OCI-LY1 (cell line): ENCODE data around the gene INPPL1.
"Not testable (repeated sequence)": the region's sequence is repeated elsewhere in the genome, so short reads cannot be mapped to it uniquely, and the experiment has no call there.

Source experiments
- H2AFZ ChIP-seq: fragments of 200-600 bp; sonication (generic), shearing (Covaris generic); 2 replicates; pipeline ENCODE4 v1.6.0; 2014; ENCODE audit warnings: antibody characterized with exemption, mild to moderate bottlenecking, low read length
- H3F3A ChIP-seq: fragments of 200-600 bp; sonication (generic), shearing (Covaris generic); 2 replicates; pipeline ENCODE4 v1.6.0; 2014; ENCODE audit warnings: mild to moderate bottlenecking, antibody characterized with exemption, low read length, moderate library complexity; ENCODE audit not compliant: insufficient read depth
- H3K27ac ChIP-seq: fragments of 200-600 bp; sonication (generic); 2 replicates; pipeline ENCODE4 v1.5.1; 2014; ENCODE audit warnings: low read length, mixed run types, mild to moderate bottlenecking, low read depth; ENCODE audit not compliant: poor library complexity, severe bottlenecking
- H3K27me3 ChIP-seq: fragments of 200-600 bp; sonication (generic); 2 replicates; pipeline ENCODE4 v1.6.0; 2014; ENCODE audit warnings: antibody characterized with exemption, mild to moderate bottlenecking, low read length, moderate library complexity; ENCODE audit not compliant: insufficient read depth
- H3K36me3 ChIP-seq: fragments of 200-600 bp; sonication (generic); 2 replicates; pipeline ENCODE4 v1.6.1; 2014; ENCODE audit warnings: mild to moderate bottlenecking, antibody characterized with exemption, low read length, moderate library complexity, mixed read lengths; ENCODE audit not compliant: insufficient read depth
- H3K4me1 ChIP-seq: fragments of 200-600 bp; sonication (generic); 2 replicates; pipeline ENCODE4 v1.5.1; 2014; ENCODE audit warnings: mild to moderate bottlenecking, low read length, moderate library complexity; ENCODE audit not compliant: insufficient read depth, severe bottlenecking
- H3K4me2 ChIP-seq: fragments of 200-600 bp; sonication (generic), shearing (Covaris generic); 2 replicates; pipeline ENCODE4 v1.6.1; 2014; ENCODE audit warnings: low read length
- H3K4me3 ChIP-seq: fragments of 200-600 bp; sonication (generic); 2 replicates; pipeline ENCODE4 v1.5.1; 2014; ENCODE audit warnings: low read length, low read depth, mild to moderate bottlenecking, mixed read lengths; ENCODE audit not compliant: poor library complexity, severe bottlenecking
- H3K79me2 ChIP-seq: fragments of 200-600 bp; shearing (Covaris generic); 2 replicates; pipeline ENCODE4 v1.6.1; 2016; ENCODE audit warnings: mixed run types, low read length, mixed read lengths; ENCODE audit not compliant: insufficient read depth
- H3K9ac ChIP-seq: fragments of 200-600 bp; sonication (generic), shearing (Covaris generic); 2 replicates; pipeline ENCODE4 v1.6.1; 2014; ENCODE audit warnings: mild to moderate bottlenecking, low read length, mixed read lengths
- H3K9me2 ChIP-seq: fragments of 200-600 bp; sonication (generic), shearing (Covaris generic); 2 replicates; pipeline ENCODE4 v1.6.1; 2014; ENCODE audit warnings: low read depth, mild to moderate bottlenecking, low read length, mixed read lengths
- H3K9me3 ChIP-seq: fragments of 200-600 bp; shearing (Covaris generic); 2 replicates; pipeline ENCODE4 v1.6.1; 2014; ENCODE audit warnings: low read length, mixed read lengths
- H4K20me1 ChIP-seq: fragments of 200-600 bp; sonication (generic), shearing (Covaris generic); 2 replicates; pipeline ENCODE4 v1.6.0; 2016; ENCODE audit warnings: mild to moderate bottlenecking, low read length; ENCODE audit not compliant: insufficient read depth
- EZH2 ChIP-seq: fragments of 200-600 bp; sonication (generic), shearing (Covaris generic); IDR thresholded peaks from 2 replicates; pipeline ENCODE4 v1.8.0; 2017; ENCODE audit warnings: borderline replicate concordance, mixed run types, mild to moderate bottlenecking, antibody characterized with exemption, low read length, moderate library complexity, mixed read lengths
- TF ChIP-seq, protein P1 (sequence below): fragments of 200-600 bp; sonication (generic), shearing (Covaris generic); IDR thresholded peaks from 2 replicates; pipeline ENCODE4 v1.5.1; 2017; ENCODE audit warnings: mild to moderate bottlenecking, antibody characterized with exemption, low read length, moderate library complexity, mixed read lengths

INPPL1 gene

DNA sequence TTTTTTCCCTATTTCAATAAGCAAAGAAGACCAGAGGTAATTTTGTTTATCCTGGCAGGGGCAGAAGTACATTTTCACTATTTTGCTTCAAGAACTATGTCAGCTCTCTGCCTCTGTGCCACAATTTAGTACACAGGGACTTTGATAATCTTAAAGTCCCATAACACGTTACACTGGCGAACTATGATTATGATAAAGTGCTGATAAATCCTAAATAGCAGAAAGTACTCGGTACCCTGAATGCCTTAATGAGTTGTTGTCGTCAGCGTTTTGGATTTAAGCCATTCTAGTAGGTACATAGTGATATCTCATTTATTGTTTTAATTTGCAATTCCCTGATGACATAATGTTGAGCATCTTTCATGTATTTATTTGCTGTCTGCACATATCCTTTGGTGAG, 36.0 kb downstream of the INPPL1 start:
- no peaks in the 10 kb centered on the region for H3K36me3 ChIP-seq
- H3K9me3 ChIP-seq = no peaks in the 10 kb centered on the region
- no peaks in the 10 kb centered on the region for H4K20me1 ChIP-seq
- no peaks in the 10 kb centered on the region for H3F3A ChIP-seq
- H3K27ac ChIP-seq = no peak overlapping the region
- no peaks in the 10 kb centered on the region for H3K4me1 ChIP-seq
- no peak overlapping the region for H2AFZ ChIP-seq
- H3K79me2 ChIP-seq = no peaks in the 10 kb centered on the region
- TF ChIP-seq, protein P1, sequence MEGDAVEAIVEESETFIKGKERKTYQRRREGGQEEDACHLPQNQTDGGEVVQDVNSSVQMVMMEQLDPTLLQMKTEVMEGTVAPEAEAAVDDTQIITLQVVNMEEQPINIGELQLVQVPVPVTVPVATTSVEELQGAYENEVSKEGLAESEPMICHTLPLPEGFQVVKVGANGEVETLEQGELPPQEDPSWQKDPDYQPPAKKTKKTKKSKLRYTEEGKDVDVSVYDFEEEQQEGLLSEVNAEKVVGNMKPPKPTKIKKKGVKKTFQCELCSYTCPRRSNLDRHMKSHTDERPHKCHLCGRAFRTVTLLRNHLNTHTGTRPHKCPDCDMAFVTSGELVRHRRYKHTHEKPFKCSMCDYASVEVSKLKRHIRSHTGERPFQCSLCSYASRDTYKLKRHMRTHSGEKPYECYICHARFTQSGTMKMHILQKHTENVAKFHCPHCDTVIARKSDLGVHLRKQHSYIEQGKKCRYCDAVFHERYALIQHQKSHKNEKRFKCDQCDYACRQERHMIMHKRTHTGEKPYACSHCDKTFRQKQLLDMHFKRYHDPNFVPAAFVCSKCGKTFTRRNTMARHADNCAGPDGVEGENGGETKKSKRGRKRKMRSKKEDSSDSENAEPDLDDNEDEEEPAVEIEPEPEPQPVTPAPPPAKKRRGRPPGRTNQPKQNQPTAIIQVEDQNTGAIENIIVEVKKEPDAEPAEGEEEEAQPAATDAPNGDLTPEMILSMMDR = no peak
- TF ChIP-seq EZH2 = no peak
- H3K4me2 ChIP-seq = no peak overlapping the region
- no peak overlapping the region for H3K9ac ChIP-seq
- no peaks in the 10 kb centered on the region for H3K27me3 ChIP-seq
- no peaks in the 10 kb centered on the region for H3K9me2 ChIP-seq
- no peak overlapping the region for H3K4me3 ChIP-seq

DNA sequence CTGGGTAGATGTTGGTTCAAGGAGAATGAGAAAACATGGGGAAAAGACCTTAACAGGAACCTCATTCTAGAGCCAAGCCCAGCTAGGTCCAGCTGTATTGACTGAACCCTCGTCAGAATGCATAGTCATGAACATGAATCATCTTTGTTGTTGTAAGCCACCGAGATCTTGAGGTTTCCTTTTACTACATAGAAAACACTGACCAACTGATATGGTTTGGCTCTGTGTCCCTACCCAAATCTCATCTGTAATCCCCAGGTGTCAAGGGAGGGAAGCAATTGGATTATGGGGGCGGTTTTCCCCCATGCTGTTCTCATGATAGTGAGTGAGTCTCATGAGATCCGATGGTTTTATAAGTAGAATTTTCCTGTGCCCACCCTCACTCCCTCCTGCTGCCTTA, 38.8 kb downstream of the INPPL1 start:
- Histone ChIP-seq H3F3A (no peaks in the 10 kb centered on the region), H3K4me3 (no peak overlapping the region), H3K4me2 (no peak overlapping the region), H3K27ac (no peak overlapping the region), H4K20me1 (no peaks in the 10 kb centered on the region), H3K9me2 (no peaks in the 10 kb centered on the region), H3K79me2 (no peaks in the 10 kb centered on the region), H3K9ac (no peak overlapping the region), H3K9me3 (no peaks in the 10 kb centered on the region), H3K36me3 (no peaks in the 10 kb centered on the region), H2AFZ (no peak overlapping the region), H3K27me3 (no peaks in the 10 kb centered on the region), H3K4me1 (no peaks in the 10 kb centered on the region)
- TF ChIP-seq, protein P1 = no peak

DNA sequence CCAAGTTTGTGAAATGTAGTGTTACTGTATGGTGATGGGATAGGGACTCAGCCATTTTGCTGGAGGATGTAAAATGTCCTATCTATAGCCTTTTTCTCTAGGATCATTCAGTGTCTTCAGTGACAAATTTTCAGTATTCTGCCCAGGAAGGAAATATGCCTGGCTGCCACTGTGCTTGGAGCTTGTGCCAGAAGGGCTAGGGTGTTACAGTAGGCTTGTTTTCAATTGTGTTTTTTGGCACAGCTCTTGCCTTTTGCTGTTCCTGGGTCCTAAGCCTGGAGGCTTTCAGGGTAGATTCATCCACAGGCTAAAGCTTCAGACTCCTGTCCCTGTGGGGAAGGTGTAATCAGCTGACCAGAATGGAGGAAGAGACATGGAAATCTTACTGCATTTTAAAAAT, 41.4 kb downstream of the INPPL1 start:
- H3F3A ChIP-seq = no peaks in the 10 kb centered on the region
- no peaks in the 10 kb centered on the region for H3K4me1 ChIP-seq
- H3K27me3 ChIP-seq = no peaks in the 10 kb centered on the region
- TF ChIP-seq EZH2 = no peak
- TF ChIP-seq, protein P1 = no peak
- H4K20me1 ChIP-seq = no peaks in the 10 kb centered on the region
- no peak overlapping the region for H3K27ac ChIP-seq
- no peaks in the 10 kb centered on the region for H3K79me2 ChIP-seq
- no peaks in the 10 kb centered on the region for H3K36me3 ChIP-seq
- no peak overlapping the region for H3K4me3 ChIP-seq
- no peaks in the 10 kb centered on the region for H3K9me3 ChIP-seq
- H2AFZ ChIP-seq = no peak overlapping the region
- no peak overlapping the region for H3K9ac ChIP-seq
- no peak overlapping the region for H3K4me2 ChIP-seq
- H3K9me2 ChIP-seq = no peaks in the 10 kb centered on the region

DNA sequence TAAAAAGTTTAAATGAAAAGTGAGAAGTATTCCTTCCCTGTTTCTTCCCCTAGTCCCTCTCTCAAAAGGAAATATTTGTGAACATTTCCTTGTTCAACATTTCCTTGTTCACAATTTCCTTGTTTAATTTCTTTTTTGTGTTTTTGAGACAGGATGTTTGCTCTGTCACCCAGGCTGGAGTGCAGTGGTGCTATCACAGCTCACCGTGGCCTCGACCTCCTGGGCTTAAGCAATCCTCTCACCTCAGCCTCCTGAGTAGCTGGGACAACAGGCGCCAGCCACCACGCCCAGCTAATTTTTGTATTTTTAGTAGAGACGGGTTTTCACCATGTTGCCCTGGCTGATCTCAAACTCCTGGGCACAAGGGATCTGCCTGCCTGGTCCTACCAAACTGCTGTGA, 42.4 kb downstream of the INPPL1 start:
- not testable (repeated sequence) for H3K9me3 ChIP-seq, H3K4me3 ChIP-seq, H2AFZ ChIP-seq, H3K27ac ChIP-seq, H3K36me3 ChIP-seq, H3F3A ChIP-seq, H3K27me3 ChIP-seq, H3K4me1 ChIP-seq, H3K79me2 ChIP-seq, H4K20me1 ChIP-seq, H3K4me2 ChIP-seq, H3K9me2 ChIP-seq, H3K9ac ChIP-seq
